ENCODE results near the gene MVP. TPM values are rescaled to one million over a fixed set of nuclear protein-coding genes. Genes with fewer than 3 reads are reported as not detected.

Gene MVP
- total RNA-seq, 2 experiments from 2014 or later, result 32.5 to 33.2 TPM

DNA sequence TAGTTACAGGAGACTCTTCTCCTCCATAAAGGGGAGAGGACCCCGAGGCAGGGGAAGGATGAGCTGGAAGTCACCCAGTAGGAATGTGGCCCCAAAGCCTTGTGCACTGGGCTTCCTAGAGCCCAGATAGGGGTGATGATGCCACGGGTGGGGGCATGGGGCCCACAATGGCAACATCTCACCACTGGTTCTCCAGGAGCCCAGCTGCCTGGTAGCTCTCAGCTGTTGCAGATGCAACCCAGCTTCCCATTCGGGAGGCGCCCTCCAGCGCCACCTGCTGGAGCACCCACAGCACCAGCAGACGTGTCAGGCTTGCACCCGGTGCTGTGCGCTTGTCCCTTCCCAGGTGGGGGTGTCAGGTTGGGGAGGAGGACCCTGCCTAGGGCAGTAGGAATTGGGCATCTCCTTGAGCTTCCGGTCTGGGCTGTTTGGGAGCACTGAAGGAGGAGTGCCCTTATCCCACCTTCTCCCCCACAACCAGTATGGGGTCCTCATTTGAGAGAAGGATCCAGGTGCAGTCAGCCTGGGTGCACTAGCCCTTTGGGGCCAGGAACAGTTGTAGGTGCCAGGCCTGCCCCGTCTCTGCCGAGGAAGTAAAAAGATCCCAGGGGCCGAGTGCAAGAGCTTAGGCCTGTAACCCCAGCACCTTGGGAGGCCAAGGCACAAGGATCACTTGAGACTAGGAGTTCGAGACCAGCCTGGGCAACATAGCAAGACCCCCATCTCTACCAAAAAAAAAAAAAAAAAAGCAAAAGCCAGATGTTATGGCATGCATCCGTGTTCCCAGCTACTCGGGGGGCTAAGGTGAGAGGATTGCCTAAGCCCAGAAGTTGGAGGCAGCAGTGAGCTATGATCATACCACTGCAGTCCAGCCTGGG lies 28.4 kb downstream of the MVP start:
- ChIA-PET POLR2A (interaction anchor here (0.8 to 3.6 kb wide), 9 partner anchors 15 to 152 kb away, joined by 3 to 29 read pairs (median 4); partner anchors contain the start of genes CDIPT, MAZ, MVP and PAGR1), CTCF (interaction anchor here (0.6 to 5.6 kb wide), 61 partner anchors 8 to 232 kb away, joined by 3 to 95 read pairs (median 5); partner anchors contain the start of genes CDIPT, INO80E, KCTD13 and KIF22)
- peak; percentile 96 for ATAC-seq
- Mint-ChIP-seq H3K4me3 (no peak overlapping the region), H3K9me3 (no peaks in the 10 kb centered on the region), H3K27me3 (no peaks in the 10 kb centered on the region), H3K36me3 (ENCODE audit: low read depth) (peaks cover 4% of the 10 kb centered on the region), H3K4me1 (ENCODE audit: low read depth) (no peaks in the 10 kb centered on the region), H3K27ac (no peak overlapping the region)
- intact Hi-C loops (cut with micrococcal nuclease), result no loop called here
- TF ChIP-seq, protein P1, sequence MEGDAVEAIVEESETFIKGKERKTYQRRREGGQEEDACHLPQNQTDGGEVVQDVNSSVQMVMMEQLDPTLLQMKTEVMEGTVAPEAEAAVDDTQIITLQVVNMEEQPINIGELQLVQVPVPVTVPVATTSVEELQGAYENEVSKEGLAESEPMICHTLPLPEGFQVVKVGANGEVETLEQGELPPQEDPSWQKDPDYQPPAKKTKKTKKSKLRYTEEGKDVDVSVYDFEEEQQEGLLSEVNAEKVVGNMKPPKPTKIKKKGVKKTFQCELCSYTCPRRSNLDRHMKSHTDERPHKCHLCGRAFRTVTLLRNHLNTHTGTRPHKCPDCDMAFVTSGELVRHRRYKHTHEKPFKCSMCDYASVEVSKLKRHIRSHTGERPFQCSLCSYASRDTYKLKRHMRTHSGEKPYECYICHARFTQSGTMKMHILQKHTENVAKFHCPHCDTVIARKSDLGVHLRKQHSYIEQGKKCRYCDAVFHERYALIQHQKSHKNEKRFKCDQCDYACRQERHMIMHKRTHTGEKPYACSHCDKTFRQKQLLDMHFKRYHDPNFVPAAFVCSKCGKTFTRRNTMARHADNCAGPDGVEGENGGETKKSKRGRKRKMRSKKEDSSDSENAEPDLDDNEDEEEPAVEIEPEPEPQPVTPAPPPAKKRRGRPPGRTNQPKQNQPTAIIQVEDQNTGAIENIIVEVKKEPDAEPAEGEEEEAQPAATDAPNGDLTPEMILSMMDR (IDR thresholded peaks at IDR 0.05), result peak; percentile 93
- peak; percentile 86 for DNase-seq

DNA sequence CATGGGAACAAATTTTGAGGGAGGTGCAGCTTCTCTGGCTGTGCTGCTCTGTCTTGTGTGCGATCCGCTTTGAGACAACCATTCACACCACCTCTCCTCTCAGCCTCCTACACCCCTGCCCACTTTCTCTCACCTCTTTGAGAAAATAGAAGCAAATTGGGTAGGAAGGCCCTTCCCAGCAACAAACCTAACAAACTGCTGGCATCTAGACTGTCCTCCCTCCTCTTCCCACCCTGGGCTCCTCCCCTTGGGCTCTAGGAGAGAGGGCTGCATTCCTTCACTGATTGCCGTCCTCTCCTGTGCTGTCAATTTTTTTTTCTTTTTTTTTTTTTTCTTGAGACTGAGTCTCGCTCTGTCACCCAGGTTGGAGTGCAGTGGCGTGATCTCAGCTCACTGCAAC lies 29.2 kb downstream of the MVP start:
- no peaks in the 10 kb centered on the region for H3K9me3 Mint-ChIP-seq
- POLR2A ChIA-PET, result no interaction called here
- TF ChIP-seq, protein P1 (IDR thresholded peaks at IDR 0.05), result no peak
- H3K27me3 Mint-ChIP-seq, result no peaks in the 10 kb centered on the region
- peaks cover 4% of the 10 kb centered on the region for H3K36me3 Mint-ChIP-seq (ENCODE audit: low read depth)
- H3K4me3 Mint-ChIP-seq, result no peak overlapping the region
- no peaks in the 10 kb centered on the region for H3K4me1 Mint-ChIP-seq (ENCODE audit: low read depth)
- CTCF ChIA-PET, result interaction anchor here (1.2 to 5.6 kb wide), 20 partner anchors 8 to 152 kb away, joined by 4 to 95 read pairs (median 11); partner anchors contain the start of genes CDIPT, KCTD13, MAZ and MVP
- no peak overlapping the region for H3K27ac Mint-ChIP-seq
- DNase-seq, result no peak
- intact Hi-C loops (cut with micrococcal nuclease), result no loop called here
- no peak for ATAC-seq

DNA sequence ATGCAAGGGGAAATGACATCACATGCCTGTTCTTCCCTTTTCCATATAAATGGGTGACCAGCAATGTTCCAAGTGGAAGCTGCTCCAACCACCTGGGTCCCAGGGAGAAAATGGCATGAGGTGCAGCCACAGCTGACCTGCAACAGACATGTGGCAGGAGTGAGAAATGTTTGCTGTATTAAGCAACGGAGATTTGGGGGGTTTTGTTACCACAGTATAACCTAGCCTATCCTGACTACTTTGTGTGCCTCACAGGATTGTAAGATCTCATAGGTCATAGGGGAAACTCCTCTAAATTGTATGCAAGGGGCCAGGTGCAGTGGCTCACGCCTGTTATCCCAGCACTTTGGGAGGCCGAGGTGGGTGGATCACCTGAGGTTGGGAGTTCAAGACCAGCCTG lies 30.7 kb downstream of the MVP start:
- POLR2A ChIA-PET, result no interaction called here

DNA sequence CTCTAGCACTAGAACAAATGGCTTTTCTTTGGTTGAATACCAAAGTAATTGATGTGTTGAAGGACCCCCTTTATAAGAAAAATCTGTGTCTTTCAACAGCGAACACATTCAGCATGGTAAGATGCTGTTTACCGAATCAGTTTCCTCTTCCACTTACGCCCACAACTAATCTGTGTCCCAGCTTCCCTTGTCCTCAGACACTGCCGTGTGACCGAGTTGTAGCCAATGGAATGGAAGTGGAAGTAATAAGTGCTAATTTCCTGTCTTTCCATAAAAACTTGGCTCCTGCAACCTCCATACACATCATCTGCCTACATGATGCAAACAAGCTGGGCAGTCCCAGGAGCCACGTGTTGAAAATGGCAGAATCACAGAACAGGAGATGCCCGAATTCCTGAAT lies 32.4 kb downstream of the MVP start:
- Mint-ChIP-seq H3K9me3 (no peaks in the 10 kb centered on the region), H3K27ac (no peak overlapping the region), H3K36me3 (ENCODE audit: low read depth) (no peaks in the 10 kb centered on the region), H3K4me3 (no peak overlapping the region), H3K4me1 (ENCODE audit: low read depth) (no peaks in the 10 kb centered on the region), H3K27me3 (no peaks in the 10 kb centered on the region)
- POLR2A ChIA-PET, result interaction anchor here (0.8 to 1.3 kb wide), 2 partner anchors 62 to 259 kb away, joined by 3 read pairs; partner anchors contain the start of gene KIF22
- TF ChIP-seq, protein P1 (IDR thresholded peaks at IDR 0.05), result no peak
- no peak for DNase-seq
- intact Hi-C loops (cut with micrococcal nuclease), result no loop called here
- CTCF ChIA-PET, result interaction anchor here (0.8 to 1.6 kb wide), 3 partner anchors 9 to 154 kb away, joined by 3 to 5 read pairs (median 3); no protein-coding TSS in a partner anchor
- no peak for ATAC-seq

More for the DNA sequence above, 30.7 kb downstream of the MVP start:
- no peak overlapping the region for H3K4me3 Mint-ChIP-seq
- no peaks in the 10 kb centered on the region for H3K27me3 Mint-ChIP-seq
- no peaks in the 10 kb centered on the region for H3K4me1 Mint-ChIP-seq (ENCODE audit: low read depth)
- no peak overlapping the region for H3K27ac Mint-ChIP-seq
- CTCF ChIA-PET, result interaction anchor here (0.7 to 1.0 kb wide), 2 partner anchors 33 to 150 kb away, joined by 3 to 4 read pairs; no protein-coding TSS in a partner anchor
- TF ChIP-seq, protein P1 (IDR thresholded peaks at IDR 0.05), result no peak
- ATAC-seq (no peak), DNase-seq (no peak)
- no peaks in the 10 kb centered on the region for H3K9me3 Mint-ChIP-seq
- intact Hi-C loops (cut with micrococcal nuclease), result no loop called here
- H3K36me3 Mint-ChIP-seq (ENCODE audit: low read depth), result peaks cover 1% of the 10 kb centered on the region
